ENCODE data around the gene STRBP. TPM values are rescaled to one million over a fixed set of nuclear protein-coding genes. Genes with fewer than 3 reads are reported as not detected.
A peak's percentile ranks its signal among the peaks of the same experiment; 100 is the strongest.

Gene STRBP
- total RNA-seq, 1 donor from 2014 or later = 58.9 TPM

- H3K27ac Mint-ChIP-seq (ENCODE audit: unreplicated experiment) = no peak overlapping the region
- TF ChIP-seq CTCF (conservative IDR thresholded peaks at IDR 0.05) = no peak
- no peak for DNase-seq (ENCODE audit: low read depth, low spot score)
Measured at GRCh38 chr9:123121457-123121856, 146.9 kb downstream of the STRBP start.

GRCh38 chr9:123120953-123121352 lies 147.4 kb downstream of the STRBP start:
- no peaks in the 10 kb centered on the region for H3K9me3 Mint-ChIP-seq
- no peaks in the 10 kb centered on the region for H3K27me3 Mint-ChIP-seq (ENCODE audit: low read depth)
- H3K27ac Mint-ChIP-seq (ENCODE audit: unreplicated experiment) = no peak overlapping the region
- no peak overlapping the region for H3K4me3 Mint-ChIP-seq
- no peak for TF ChIP-seq CTCF (conservative IDR thresholded peaks at IDR 0.05)
- H3K36me3 Mint-ChIP-seq (ENCODE audit: low read depth) = peaks cover 8% of the 10 kb centered on the region
- peaks cover 10% of the 10 kb centered on the region for H3K4me1 Mint-ChIP-seq
- DNase-seq (ENCODE audit: low read depth, low spot score) = no peak

More at GRCh38 chr9:123121457-123121856, 146.9 kb downstream of the STRBP start:
- Mint-ChIP-seq H3K9me3 (no peaks in the 10 kb centered on the region), H3K27me3 (ENCODE audit: low read depth) (no peaks in the 10 kb centered on the region), H3K36me3 (ENCODE audit: low read depth) (peaks cover 8% of the 10 kb centered on the region), H3K4me1 (peaks cover 10% of the 10 kb centered on the region), H3K4me3 (no peak overlapping the region)

- Mint-ChIP-seq H3K4me3 (no peak overlapping the region), H3K4me1 (peaks cover 10% of the 10 kb centered on the region), H3K36me3 (ENCODE audit: low read depth) (peaks cover 12% of the 10 kb centered on the region), H3K9me3 (no peaks in the 10 kb centered on the region), H3K27ac (ENCODE audit: unreplicated experiment) (no peak overlapping the region), H3K27me3 (ENCODE audit: low read depth) (no peaks in the 10 kb centered on the region)
- DNase-seq (ENCODE audit: low read depth, low spot score) = no peak
- no peak for TF ChIP-seq CTCF (conservative IDR thresholded peaks at IDR 0.05)
Measured at GRCh38 chr9:123120131-123120530, 148.3 kb downstream of the STRBP start.

GRCh38 chr9:123119566-123119965 lies 148.8 kb downstream of the STRBP start:
- Mint-ChIP-seq H3K36me3 (ENCODE audit: low read depth) (peaks cover 17% of the 10 kb centered on the region), H3K27me3 (ENCODE audit: low read depth) (no peaks in the 10 kb centered on the region), H3K9me3 (no peaks in the 10 kb centered on the region), H3K4me1 (peaks cover 10% of the 10 kb centered on the region), H3K4me3 (no peak overlapping the region), H3K27ac (ENCODE audit: unreplicated experiment) (no peak overlapping the region)
- no peak for DNase-seq (ENCODE audit: low read depth, low spot score)
- TF ChIP-seq CTCF (conservative IDR thresholded peaks at IDR 0.05) = no peak

- H3K36me3 Mint-ChIP-seq (ENCODE audit: low read depth) = peaks cover 17% of the 10 kb centered on the region
- H3K9me3 Mint-ChIP-seq = no peaks in the 10 kb centered on the region
- no peak for DNase-seq (ENCODE audit: low read depth, low spot score)
- H3K27ac Mint-ChIP-seq (ENCODE audit: unreplicated experiment) = peak overlapping the region; percentile 69
- TF ChIP-seq CTCF (conservative IDR thresholded peaks at IDR 0.05) = no peak
- H3K4me1 Mint-ChIP-seq = peaks cover 5% of the 10 kb centered on the region
- H3K27me3 Mint-ChIP-seq (ENCODE audit: low read depth) = no peaks in the 10 kb centered on the region
- no peak overlapping the region for H3K4me3 Mint-ChIP-seq
Measured at GRCh38 chr9:123116036-123116435, 152.3 kb downstream of the STRBP start.

Measured in neural crest cell (in vitro differentiated cells).